Lower lobe of right lung (tissue), 2 donors: Measurements from ENCODE around the gene CFL1. TPM values are rescaled to one million over a fixed set of nuclear protein-coding genes. Genes with fewer than 3 reads are reported as not detected.

Experiments used
- ATAC-seq, 2 donors: fragments of 200-7000 bp; cut with Tn5 transposase; one replicate each; pipeline ENCODE4 v1.9.1; 2020 to 2022; ENCODE audit warnings: mild to moderate bottlenecking in 2 of 2, moderate library complexity in 2 of 2
- DNase-seq: peaks from one replicate; pipeline ENCODE4 v3.0.0-alpha.2; 2020
- H3K27ac ChIP-seq: fragments of 200-600 bp; one replicate; pipeline ENCODE4 v1.8.0; 2022
- H3K27me3 ChIP-seq: fragments of 200-600 bp; one replicate; pipeline ENCODE4 v1.8.0; 2022; ENCODE audit warnings: low read depth
- H3K36me3 ChIP-seq: fragments of 200-600 bp; one replicate; pipeline ENCODE4 v1.8.0; 2022; ENCODE audit warnings: mild to moderate bottlenecking
- H3K4me1 ChIP-seq: fragments of 200-600 bp; one replicate; pipeline ENCODE4 v1.8.0; 2022
- H3K4me3 ChIP-seq: fragments of 200-600 bp; one replicate; pipeline ENCODE4 v1.8.0; 2022; ENCODE audit warnings: mild to moderate bottlenecking
- H3K9me3 ChIP-seq: fragments of 200-600 bp; one replicate; pipeline ENCODE4 v1.8.0; 2022
- CTCF ChIP-seq: fragments of 200-600 bp; IDR thresholded peaks from one replicate; pipeline ENCODE4 v1.8.0; 2022; ENCODE audit warnings: antibody characterized with exemption, mild to moderate bottlenecking
- intact Hi-C: fragments of 100-400 bp; cut with DNase I; formaldehyde crosslinking; loops from one replicate; pipeline ENCODE4 v1.11.0; 2022
- total RNA-seq: library from RNA; stranded (reverse); fragmentation: NEBNext Ultra II Directional; extraction: Animal tissue kit (Norgen Biotek cat#: 25700); gene quantifications from one replicate; pipeline ENCODE4 v1.2.1, GENCODE V29; 2021
- donor health status: DM: no; HTN: yes; CAD: no; lungs with severe emphysema.

The CFL1 gene
- total RNA-seq, 1 donor from 2014 or later, result 647 TPM

GRCh38 chr11:65870706-65871681 is 13.0 kb upstream of the CFL1 start:
- intact Hi-C loops, result no loop called here
- Histone ChIP-seq H3K27me3 (no peaks in the 10 kb centered on the region), H3K9me3 (no peaks in the 10 kb centered on the region), H3K27ac (peak overlapping the region; percentile 87), H3K36me3 (peaks cover 34% of the 10 kb centered on the region), H3K4me3 (peak overlapping the region; percentile 62), H3K4me1 (peaks cover 26% of the 10 kb centered on the region)
- DNase-seq (peak; percentile 53), ATAC-seq (no peak)
- no peak for TF ChIP-seq CTCF

DNA sequence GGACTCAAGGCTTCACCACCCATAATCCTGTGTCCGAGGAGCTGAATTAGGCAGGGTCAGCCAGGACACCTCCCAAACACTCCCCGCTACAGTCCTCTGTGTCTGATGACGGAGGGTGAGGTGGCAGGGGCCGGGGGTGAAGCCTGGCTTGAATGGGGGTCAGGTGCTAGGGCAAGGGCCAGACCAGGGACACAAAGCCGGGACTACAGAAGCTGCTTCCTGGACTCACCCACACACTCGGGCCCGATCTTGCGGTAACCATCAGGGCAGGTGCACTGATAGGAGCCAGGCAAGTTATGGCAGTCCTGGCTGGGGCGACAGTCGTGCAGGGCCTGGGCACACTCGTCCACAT is 12.3 kb upstream of the CFL1 start:
- peaks cover 41% of the 10 kb centered on the region for H3K36me3 ChIP-seq
- peaks cover 26% of the 10 kb centered on the region for H3K4me1 ChIP-seq
- H3K4me3 ChIP-seq, result no peak overlapping the region
- no peaks in the 10 kb centered on the region for H3K9me3 ChIP-seq
- TF ChIP-seq CTCF, result no peak
- no peaks in the 10 kb centered on the region for H3K27me3 ChIP-seq
- DNase-seq (peak; percentile 48), ATAC-seq (no peak)
- no peak overlapping the region for H3K27ac ChIP-seq
- intact Hi-C loops, result no loop called here

GRCh38 chr11:65869643-65870306 is 11.8 kb upstream of the CFL1 start:
- Histone ChIP-seq H3K27ac (no peak overlapping the region), H3K27me3 (no peaks in the 10 kb centered on the region), H3K4me1 (peaks cover 26% of the 10 kb centered on the region), H3K9me3 (no peaks in the 10 kb centered on the region), H3K4me3 (no peak overlapping the region), H3K36me3 (peaks cover 46% of the 10 kb centered on the region)
- intact Hi-C loops, result no loop called here
- no peak for TF ChIP-seq CTCF
- ATAC-seq, result no peak
- peak; percentile 45 for DNase-seq

- DNase-seq, result no peak
- peaks cover 23% of the 10 kb centered on the region for H3K4me1 ChIP-seq
- TF ChIP-seq CTCF, result no peak
- peaks cover 55% of the 10 kb centered on the region for H3K36me3 ChIP-seq
- H3K4me3 ChIP-seq, result no peak overlapping the region
- no peaks in the 10 kb centered on the region for H3K27me3 ChIP-seq
- no peaks in the 10 kb centered on the region for H3K9me3 ChIP-seq
- intact Hi-C loops, result no loop called here
- H3K27ac ChIP-seq, result no peak overlapping the region
- no peak for ATAC-seq
Measured at GRCh38 chr11:65868907-65869306, 10.9 kb upstream of the CFL1 start.

DNA sequence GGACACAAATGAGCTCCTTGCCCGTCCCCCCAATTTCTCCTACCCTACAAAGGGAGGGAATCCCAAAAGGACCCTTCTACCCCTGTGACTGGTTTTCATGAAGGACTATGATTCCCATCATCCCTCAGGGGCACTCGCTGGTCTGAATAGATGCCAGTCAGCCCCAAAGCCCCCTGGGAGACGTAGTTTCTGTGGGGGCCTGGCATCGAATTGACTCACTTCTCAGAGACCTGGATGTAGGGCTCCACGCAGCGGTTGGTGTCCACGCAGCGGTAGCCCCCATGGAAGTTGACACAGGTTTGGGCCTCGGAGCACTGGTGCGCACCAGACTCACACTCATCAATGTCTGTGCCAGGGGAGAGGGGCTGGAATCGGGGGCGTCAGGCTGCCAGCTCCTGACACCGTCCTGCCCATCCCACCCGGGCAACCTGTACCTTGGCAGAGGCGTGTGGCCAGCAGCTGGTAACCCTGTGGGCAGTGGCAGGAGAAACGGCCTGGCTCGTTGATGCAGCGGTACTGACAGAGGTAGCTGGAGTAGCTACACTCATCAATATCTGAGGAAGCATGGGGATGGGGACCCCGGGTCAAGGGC is 10.2 kb upstream of the CFL1 start:
- H3K27ac ChIP-seq, result no peak overlapping the region
- H3K4me1 ChIP-seq, result peaks cover 19% of the 10 kb centered on the region
- no peak for TF ChIP-seq CTCF
- H3K36me3 ChIP-seq, result peaks cover 62% of the 10 kb centered on the region
- intact Hi-C loops, result no loop called here
- DNase-seq (peak; percentile 47), ATAC-seq (no peak)
- no peaks in the 10 kb centered on the region for H3K9me3 ChIP-seq
- H3K4me3 ChIP-seq, result no peak overlapping the region
- no peaks in the 10 kb centered on the region for H3K27me3 ChIP-seq
